Naive B cell (primary cell): ENCODE measurements around the gene ARHGEF6. TPM values are rescaled to one million over a fixed set of nuclear protein-coding genes. Genes with fewer than 3 reads are reported as not detected.
A peak's percentile ranks its signal among the peaks of the same experiment; 100 is the strongest.
"Not testable (repeated sequence)": the region's sequence is repeated elsewhere in the genome, so short reads cannot be mapped to it uniquely, and the experiment has no call there.

Experiments used
- ATAC-seq, 2 donors: fragments of 150-1000 bp; cut with Tn5 transposase; 2 replicates each; pipeline ENCODE4 v1.10.0; 2021; ENCODE audit warnings: low read depth in 2 of 2, mild to moderate bottlenecking in 2 of 2, moderate library complexity in 2 of 2
- DNase-seq: peaks from one replicate; pipeline ENCODE4 v3.0.0; 2022
- H3K27ac Mint-ChIP-seq, 6 donors: one replicate each; pipeline ENCODE4 v1.8.0; 2020 to 2022; ENCODE audit warnings: mild to moderate bottlenecking in 6 of 6, mixed read lengths in 6 of 6, moderate library complexity in 5 of 6, inconsistent platforms in 2 of 6
- H3K27me3 Mint-ChIP-seq, 3 donors: one replicate each; pipeline ENCODE4 v1.8.0; 2021 to 2022; ENCODE audit warnings: mixed read lengths in 3 of 3, mild to moderate bottlenecking in 1 of 3
- H3K36me3 Mint-ChIP-seq, 2 donors: one replicate each; pipeline ENCODE4 v1.8.0; 2020 to 2022; ENCODE audit warnings: mixed read lengths in 2 of 2, inconsistent platforms in 1 of 2, mild to moderate bottlenecking in 1 of 2
- H3K4me1 Mint-ChIP-seq, 3 donors: one replicate each; pipeline ENCODE4 v1.8.0; 2020 to 2022; ENCODE audit warnings: mixed read lengths in 3 of 3, inconsistent platforms in 1 of 3, mild to moderate bottlenecking in 1 of 3, moderate library complexity in 1 of 3
- H3K4me3 Mint-ChIP-seq, 8 donors: one replicate each; pipeline ENCODE4 v1.8.0; 2020 to 2022; ENCODE audit warnings: mild to moderate bottlenecking in 8 of 8, mixed read lengths in 8 of 8, moderate library complexity in 8 of 8, inconsistent platforms in 2 of 8
- H3K9me3 Mint-ChIP-seq, 7 donors: one replicate each; pipeline ENCODE4 v1.8.0; 2020 to 2022; ENCODE audit warnings: mixed read lengths in 7 of 7, mild to moderate bottlenecking in 5 of 7, inconsistent platforms in 2 of 7, moderate library complexity in 1 of 7
- polyA plus RNA-seq, 6 donors: library from polyadenylated mRNA; unstranded; fragments of 300-500 nt; fragmentation: Illumina TruSeq; gene quantifications; one replicate each; pipeline ENCODE4 v1.2.3, GENCODE V29; 2021; ENCODE audit warnings: low read depth in 6 of 6

ARHGEF6 gene
- polyA plus RNA-seq, 6 donors from 2014 or later: 43.9 to 57.0 (median 51.4) TPM

DNA sequence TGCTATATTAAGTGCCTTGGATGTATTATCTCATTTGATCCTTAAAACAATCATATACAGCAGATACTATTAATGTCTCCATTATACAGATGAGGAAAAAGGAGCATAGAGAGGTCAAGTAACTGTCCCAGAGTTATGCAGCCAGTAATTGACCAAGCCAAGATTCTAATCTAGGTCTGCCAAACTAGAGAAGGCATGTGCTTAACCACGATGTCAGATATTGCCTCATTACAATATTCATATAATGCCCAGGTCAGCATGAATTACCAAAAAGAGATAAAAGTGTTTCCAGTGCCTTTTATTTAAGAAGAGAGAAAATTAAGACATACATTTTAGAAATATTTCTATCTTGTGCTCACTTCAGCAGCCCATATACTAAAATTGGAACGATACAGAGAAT lies 7.1 kb downstream of the ARHGEF6 start:
- Mint-ChIP-seq H3K4me3 (peak overlapping the region in 1 of 8 donors; percentile 41), H3K4me1 (peaks cover 33 to 41% (median 39%) of the 10 kb centered on the region in 3 donors)

DNA sequence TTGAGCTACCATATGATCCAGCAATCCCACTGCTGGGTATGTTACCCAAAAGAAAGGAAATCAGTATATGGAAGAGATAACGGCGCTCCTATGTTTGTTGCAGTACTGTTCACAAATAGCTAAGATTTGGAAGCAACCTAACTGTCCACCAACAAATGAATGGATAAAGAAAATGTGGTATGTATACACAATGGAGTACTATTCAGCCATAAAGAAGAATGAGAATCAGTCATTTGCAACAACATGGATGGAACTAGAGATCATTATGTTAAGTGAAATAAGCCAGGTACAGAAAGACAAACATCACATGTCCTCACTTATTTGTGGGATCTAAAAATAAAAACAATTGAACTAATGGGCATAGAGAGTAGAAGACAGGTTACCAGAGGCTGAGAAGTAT lies 8.9 kb downstream of the ARHGEF6 start:
- not testable (repeated sequence) for H3K27ac Mint-ChIP-seq, H3K4me3 Mint-ChIP-seq, H3K27me3 Mint-ChIP-seq, ATAC-seq, H3K36me3 Mint-ChIP-seq, H3K9me3 Mint-ChIP-seq, DNase-seq
- H3K4me1 Mint-ChIP-seq: peaks cover 27 to 40% (median 35%) of the 10 kb centered on the region in 3 donors

More for the DNA sequence above, 7.1 kb downstream of the ARHGEF6 start:
- ATAC-seq (no peak), DNase-seq (no peak)
- H3K36me3 Mint-ChIP-seq: no peaks in the 10 kb centered on the region
- H3K27ac Mint-ChIP-seq: no peak overlapping the region
- H3K9me3 Mint-ChIP-seq: peaks cover 0 to 2% (median 0%) of the 10 kb centered on the region in 7 donors
- no peaks in the 10 kb centered on the region for H3K27me3 Mint-ChIP-seq

- Mint-ChIP-seq H3K36me3 (no peaks in the 10 kb centered on the region), H3K27ac (peak overlapping the region; percentile 33 to 95 (median 85)), H3K27me3 (no peaks in the 10 kb centered on the region), H3K4me3 (peak overlapping the region; percentile 76 to 90 (median 84)), H3K9me3 (no peaks in the 10 kb centered on the region), H3K4me1 (peaks cover 17 to 40% (median 29%) of the 10 kb centered on the region in 3 donors)
- no peak for ATAC-seq
- DNase-seq: no peak
These were observed 12.2 kb downstream of the ARHGEF6 start for GRCh38 chrX:136768469-136769084.

DNA sequence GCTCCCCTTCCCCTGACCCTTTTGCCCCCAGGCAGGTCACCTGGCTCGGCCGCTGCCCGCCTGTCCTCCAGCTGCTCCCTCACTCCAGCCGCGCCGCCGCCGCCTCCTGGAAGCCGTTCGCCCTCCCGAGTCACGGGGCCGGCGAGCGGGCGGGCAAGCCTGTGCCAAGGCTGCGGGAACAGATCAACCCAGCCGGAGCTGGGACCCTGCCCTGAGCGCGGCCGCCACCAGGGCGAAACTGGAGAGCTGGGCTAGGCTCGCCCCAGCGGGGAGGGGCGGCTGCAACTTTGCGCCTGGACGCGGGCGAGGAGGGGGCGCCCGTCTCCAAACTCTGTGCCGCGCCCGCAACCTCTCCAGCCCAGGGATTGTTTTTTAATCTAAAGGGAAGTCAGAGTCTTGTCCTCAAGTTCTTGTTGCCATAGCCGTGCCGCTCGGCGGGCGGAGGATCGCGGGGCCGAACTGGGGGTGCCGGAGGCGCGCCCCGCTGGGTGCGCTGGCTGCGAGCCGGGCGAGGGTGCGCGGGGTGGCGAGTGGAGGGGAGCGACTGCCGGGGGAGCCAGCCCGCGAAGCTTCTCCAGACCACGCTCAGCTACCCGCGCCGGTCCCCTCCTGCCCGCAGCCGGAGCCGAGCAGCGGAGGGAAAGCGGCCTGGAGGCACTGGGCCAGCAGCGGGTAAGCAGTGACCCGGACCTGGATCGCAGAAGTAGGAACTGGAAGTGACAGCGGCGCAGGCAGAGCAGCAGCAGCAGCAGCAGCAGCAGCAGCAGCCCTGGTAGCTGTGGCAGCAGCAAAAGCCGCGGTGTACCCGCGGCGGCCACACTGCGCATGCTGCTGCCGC lies 13.4 kb downstream of the ARHGEF6 start:
- H3K4me3 Mint-ChIP-seq: peak overlapping the region; percentile 76 to 90 (median 84)
- peaks cover 19 to 52% (median 41%) of the 10 kb centered on the region in 3 donors for H3K4me1 Mint-ChIP-seq
- H3K36me3 Mint-ChIP-seq: no peaks in the 10 kb centered on the region
- H3K27ac Mint-ChIP-seq: peak overlapping the region in 1 of 6 donors; percentile 85
- no peaks in the 10 kb centered on the region for H3K27me3 Mint-ChIP-seq
- peak; percentile 82 to 84 for ATAC-seq
- peak; percentile 54 for DNase-seq
- no peaks in the 10 kb centered on the region for H3K9me3 Mint-ChIP-seq

GRCh38 chrX:136766785-136767103 lies 14.0 kb downstream of the ARHGEF6 start:
- H3K9me3 Mint-ChIP-seq: no peaks in the 10 kb centered on the region
- no peaks in the 10 kb centered on the region for H3K27me3 Mint-ChIP-seq
- no peaks in the 10 kb centered on the region for H3K36me3 Mint-ChIP-seq
- peaks cover 19 to 54% (median 36%) of the 10 kb centered on the region in 3 donors for H3K4me1 Mint-ChIP-seq
- peak overlapping the region; percentile 76 to 90 (median 82) for H3K4me3 Mint-ChIP-seq
- DNase-seq (no peak), ATAC-seq (no peak)
- H3K27ac Mint-ChIP-seq: peak overlapping the region in 2 of 6 donors; percentile 24 to 78

DNA sequence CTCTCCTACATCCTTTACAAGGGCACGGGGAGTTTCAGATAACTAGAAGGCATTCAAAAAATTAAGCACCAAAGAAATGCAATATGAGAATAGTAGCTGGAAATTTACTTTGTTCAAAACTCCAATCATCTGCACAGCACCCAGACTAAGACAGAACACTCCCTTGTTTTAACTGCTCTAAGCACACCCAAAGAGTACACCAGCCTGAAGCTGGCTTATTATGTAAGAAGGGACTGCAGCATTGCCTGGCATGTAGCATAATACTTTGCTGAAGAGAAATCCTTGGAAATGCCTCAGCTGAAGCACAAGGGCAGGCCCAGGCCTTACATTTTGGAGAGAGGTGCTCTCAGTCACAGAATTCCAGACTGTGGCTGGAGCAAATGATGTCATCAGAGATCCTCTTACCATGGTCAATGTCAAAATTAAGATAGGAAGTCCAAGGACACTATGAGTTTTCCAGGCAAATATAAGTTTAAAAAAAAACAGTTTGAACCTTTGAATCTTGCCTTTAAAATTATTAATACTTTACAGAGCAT lies 14.8 kb downstream of the ARHGEF6 start:
- no peaks in the 10 kb centered on the region for H3K36me3 Mint-ChIP-seq
- peak overlapping the region in 7 of 8 donors; percentile 48 to 86 (median 76) for H3K4me3 Mint-ChIP-seq
- peaks cover 19 to 55% (median 35%) of the 10 kb centered on the region in 3 donors for H3K4me1 Mint-ChIP-seq
- no peak for ATAC-seq
- DNase-seq: no peak
- H3K27ac Mint-ChIP-seq: no peak overlapping the region
- no peaks in the 10 kb centered on the region for H3K27me3 Mint-ChIP-seq
- no peaks in the 10 kb centered on the region for H3K9me3 Mint-ChIP-seq

DNA sequence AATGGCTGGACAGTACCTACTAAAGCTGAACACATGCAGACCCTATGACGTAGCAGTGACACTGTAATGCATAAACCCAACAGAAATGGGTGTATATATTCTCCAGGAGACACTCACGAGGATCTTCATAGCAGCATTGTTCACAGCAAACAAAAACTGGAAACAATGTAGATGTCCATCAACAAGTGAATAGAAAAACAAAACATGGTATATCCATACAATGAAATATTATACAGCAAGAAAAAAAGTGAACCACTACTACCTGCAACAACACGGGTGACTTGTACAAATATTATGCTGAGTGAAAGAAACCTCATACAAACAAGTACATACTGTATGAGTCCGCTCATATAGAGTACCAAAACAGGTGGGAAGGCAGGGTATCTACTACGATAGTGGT lies 16.5 kb downstream of the ARHGEF6 start:
- H3K4me1 Mint-ChIP-seq: peaks cover 28 to 63% (median 44%) of the 10 kb centered on the region in 3 donors

GRCh38 chrX:136762820-136763452 lies 17.8 kb downstream of the ARHGEF6 start:
- ATAC-seq: no peak
- Mint-ChIP-seq H3K4me1 (peaks cover 22 to 57% (median 35%) of the 10 kb centered on the region in 3 donors), H3K27ac (peak overlapping the region in 5 of 6 donors; percentile 12 to 88 (median 29)), H3K27me3 (no peaks in the 10 kb centered on the region), H3K4me3 (peak overlapping the region in 7 of 8 donors; percentile 0 to 62 (median 26)), H3K9me3 (peaks cover 0 to 4% (median 0%) of the 10 kb centered on the region in 7 donors), H3K36me3 (no peaks in the 10 kb centered on the region)
- no peak for DNase-seq

More for the DNA sequence above, 16.5 kb downstream of the ARHGEF6 start:
- Mint-ChIP-seq H3K27ac (no peak overlapping the region), H3K4me3 (peak overlapping the region in 1 of 8 donors; percentile 19), H3K9me3 (peaks cover 0 to 4% (median 0%) of the 10 kb centered on the region in 7 donors), H3K36me3 (no peaks in the 10 kb centered on the region), H3K27me3 (no peaks in the 10 kb centered on the region)
- DNase-seq (no peak), ATAC-seq (no peak)

DNA sequence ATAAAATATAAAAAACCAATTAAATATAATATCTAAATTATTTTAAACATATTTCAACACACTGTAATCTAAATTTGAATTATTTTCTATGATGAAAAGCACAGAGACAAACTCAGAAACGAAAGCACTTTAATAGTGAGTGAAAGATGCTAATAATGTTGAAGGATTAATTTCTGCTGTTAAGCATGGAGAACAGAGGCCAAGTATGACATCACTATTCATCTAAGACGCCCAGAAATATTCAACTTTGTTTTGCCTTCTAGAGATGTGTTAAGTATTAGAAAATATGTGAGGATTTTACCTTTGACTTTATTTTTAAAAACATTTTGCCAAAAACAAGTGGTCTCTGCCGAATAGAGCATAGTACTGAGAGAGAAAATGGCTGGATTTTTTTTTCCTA lies 19.3 kb downstream of the ARHGEF6 start:
- peaks cover 0 to 4% (median 0%) of the 10 kb centered on the region in 7 donors for H3K9me3 Mint-ChIP-seq
- no peak overlapping the region for H3K27ac Mint-ChIP-seq
- peaks cover 26 to 50% (median 34%) of the 10 kb centered on the region in 3 donors for H3K4me1 Mint-ChIP-seq
- ATAC-seq: no peak
- H3K36me3 Mint-ChIP-seq: no peaks in the 10 kb centered on the region
- no peak overlapping the region for H3K4me3 Mint-ChIP-seq
- no peaks in the 10 kb centered on the region for H3K27me3 Mint-ChIP-seq
- DNase-seq: no peak

DNA sequence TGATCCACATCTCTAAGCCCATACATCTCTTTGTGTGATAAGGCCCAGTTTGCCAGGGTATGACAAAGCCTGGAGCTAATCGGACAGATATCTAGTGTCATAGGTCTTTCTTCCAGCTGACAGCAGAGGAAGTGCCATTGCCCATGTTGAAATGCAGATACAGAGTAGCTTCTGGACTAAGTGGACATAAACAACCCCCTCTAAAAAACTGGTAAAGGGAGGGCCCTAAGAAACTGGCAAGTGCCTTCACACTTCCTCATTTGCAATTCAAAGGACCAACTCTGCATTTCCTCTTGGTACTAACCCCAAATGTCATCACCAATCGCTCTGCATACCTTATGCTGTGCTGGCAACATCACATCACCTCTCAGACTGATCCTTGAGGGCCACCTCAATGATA lies 20.8 kb downstream of the ARHGEF6 start:
- H3K4me3 Mint-ChIP-seq: peak overlapping the region in 6 of 8 donors; percentile 13 to 73 (median 28)
- no peaks in the 10 kb centered on the region for H3K36me3 Mint-ChIP-seq
- DNase-seq (peak; percentile 32), ATAC-seq (peak; percentile 92 to 94)
- H3K27ac Mint-ChIP-seq: peak overlapping the region in 4 of 6 donors; percentile 13 to 91 (median 56)
- H3K9me3 Mint-ChIP-seq: peaks cover 0 to 4% (median 0%) of the 10 kb centered on the region in 7 donors
- no peaks in the 10 kb centered on the region for H3K27me3 Mint-ChIP-seq
- H3K4me1 Mint-ChIP-seq: peaks cover 20 to 39% (median 32%) of the 10 kb centered on the region in 3 donors

- no peak overlapping the region for H3K4me3 Mint-ChIP-seq
- H3K36me3 Mint-ChIP-seq: no peaks in the 10 kb centered on the region
- no peak for DNase-seq
- peak overlapping the region in 1 of 6 donors; percentile 65 for H3K27ac Mint-ChIP-seq
- H3K9me3 Mint-ChIP-seq: peaks cover 0 to 4% (median 0%) of the 10 kb centered on the region in 7 donors
- no peak for ATAC-seq
- H3K27me3 Mint-ChIP-seq: no peaks in the 10 kb centered on the region
- peaks cover 21 to 28% (median 21%) of the 10 kb centered on the region in 3 donors for H3K4me1 Mint-ChIP-seq
These were observed 25.3 kb downstream of the ARHGEF6 start for GRCh38 chrX:136755411-136755810.

- DNase-seq (no peak), ATAC-seq (no peak)
- peak overlapping the region in 1 of 6 donors; percentile 52 for H3K27ac Mint-ChIP-seq
- H3K27me3 Mint-ChIP-seq: no peaks in the 10 kb centered on the region
- no peaks in the 10 kb centered on the region for H3K9me3 Mint-ChIP-seq
- H3K4me1 Mint-ChIP-seq: peaks cover 15 to 25% (median 19%) of the 10 kb centered on the region in 3 donors
- H3K4me3 Mint-ChIP-seq: peak overlapping the region in 1 of 8 donors; percentile 30
- no peaks in the 10 kb centered on the region for H3K36me3 Mint-ChIP-seq
These were observed 26.1 kb downstream of the ARHGEF6 start for GRCh38 chrX:136754651-136755050.

DNA sequence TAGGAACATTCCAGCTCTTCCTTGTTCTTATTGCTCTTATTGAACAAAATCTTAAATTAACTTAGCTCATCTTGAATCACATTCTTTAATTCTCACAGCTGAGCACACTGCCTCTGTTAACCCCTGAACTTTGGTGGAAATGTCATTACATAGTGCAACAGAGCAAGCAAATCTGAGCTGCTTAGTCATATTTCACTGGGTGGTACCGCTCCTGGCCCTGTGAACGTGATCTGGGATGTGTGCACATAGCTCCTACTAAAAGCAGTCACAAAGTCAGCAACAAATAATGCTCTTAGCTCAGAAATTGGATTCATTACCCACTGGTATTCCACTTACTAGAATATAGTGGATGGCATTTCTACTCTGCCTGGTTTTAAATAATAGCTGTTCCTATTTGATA lies 27.9 kb downstream of the ARHGEF6 start:
- H3K9me3 Mint-ChIP-seq: peaks cover 0 to 5% (median 0%) of the 10 kb centered on the region in 7 donors
- peaks cover 24 to 35% (median 24%) of the 10 kb centered on the region in 3 donors for H3K4me1 Mint-ChIP-seq

More for the DNA sequence above, 27.9 kb downstream of the ARHGEF6 start:
- H3K27me3 Mint-ChIP-seq: no peaks in the 10 kb centered on the region
- DNase-seq (no peak), ATAC-seq (no peak)
- no peaks in the 10 kb centered on the region for H3K36me3 Mint-ChIP-seq
- no peak overlapping the region for H3K4me3 Mint-ChIP-seq
- H3K27ac Mint-ChIP-seq: peak overlapping the region in 2 of 6 donors; percentile 44 to 74
